Mesendoderm (in vitro differentiated cells): ENCODE measurements around the gene BEST2.

Experiments
- DNase-seq: peaks from one replicate; pipeline ENCODE4 v3.0.0; 2013
- H2AK5ac ChIP-seq: 2 replicates; pipeline ENCODE4 v1.6.1; 2013; ENCODE audit warnings: low read length, inconsistent platforms
- H2BK120ac ChIP-seq: 2 replicates; pipeline ENCODE4 v1.6.1; 2013; ENCODE audit warnings: low read depth, mild to moderate bottlenecking, low read length, moderate library complexity, mixed read lengths
- H2BK15ac ChIP-seq: replicated peaks from 2 replicates; pipeline ENCODE4 v1.6.1; 2013; ENCODE audit warnings: low read depth, mild to moderate bottlenecking, moderate library complexity
- H2BK5ac ChIP-seq: 2 replicates; pipeline ENCODE4 v1.6.1; 2013; ENCODE audit warnings: low read length, inconsistent platforms
- H3K18ac ChIP-seq: 2 replicates; pipeline ENCODE4 v1.6.1; 2013; ENCODE audit warnings: mild to moderate bottlenecking, low read length, mixed read lengths
- H3K23ac ChIP-seq: one replicate; pipeline ENCODE4 v1.6.1; 2013; ENCODE audit warnings: low read length
- H3K27ac ChIP-seq: 2 replicates; pipeline ENCODE4 v1.5.1; 2013; ENCODE audit warnings: low read depth, mild to moderate bottlenecking, inconsistent platforms, low read length, moderate library complexity
- H3K27me3 ChIP-seq: 2 replicates; pipeline ENCODE4 v1.6.1; 2013; ENCODE audit warnings: low read length, control low read depth, mild to moderate bottlenecking, inconsistent platforms; ENCODE audit not compliant: insufficient read depth, poor library complexity
- H3K36me3 ChIP-seq: 2 replicates; pipeline ENCODE4 v1.6.1; 2013; ENCODE audit warnings: low read length, inconsistent platforms; ENCODE audit not compliant: control insufficient read depth, insufficient read depth
- H3K4ac ChIP-seq: one replicate; pipeline ENCODE4 v1.6.1; 2013; ENCODE audit warnings: low read depth, mild to moderate bottlenecking, low read length, moderate library complexity
- H3K4me1 ChIP-seq: 2 replicates; pipeline ENCODE4 v1.6.1; 2013; ENCODE audit warnings: low read depth, low read length, inconsistent platforms; ENCODE audit not compliant: control insufficient read depth
- H3K4me2 ChIP-seq: 2 replicates; pipeline ENCODE4 v1.6.1; 2013; ENCODE audit warnings: low read length
- H3K4me3 ChIP-seq: 2 replicates; pipeline ENCODE4 v1.5.1; 2013; ENCODE audit warnings: mild to moderate bottlenecking, low read length
- H3K56ac ChIP-seq: one replicate; pipeline ENCODE4 v1.6.1; 2013; ENCODE audit warnings: low read length
- H3K79me1 ChIP-seq: 2 replicates; pipeline ENCODE4 v1.6.1; 2013; ENCODE audit warnings: low read length, inconsistent platforms
- H3K79me2 ChIP-seq: 2 replicates; pipeline ENCODE4 v1.6.1; 2013; ENCODE audit warnings: mild to moderate bottlenecking, low read length; ENCODE audit not compliant: control insufficient read depth, insufficient read depth
- H3K9ac ChIP-seq: 2 replicates; pipeline ENCODE4 v1.6.1; 2013; ENCODE audit warnings: low read length, inconsistent platforms
- H4K5ac ChIP-seq: one replicate; pipeline ENCODE4 v1.6.1; 2013; ENCODE audit warnings: low read length
- H4K8ac ChIP-seq: one replicate; pipeline ENCODE4 v1.6.1; 2013; ENCODE audit warnings: low read depth, mild to moderate bottlenecking, control low read depth, low read length, moderate library complexity
- WGBS: extraction: QIAGEN DNeasy Blood & Tissue Kit; methylation state at CpG from one replicate; pipeline ENCODE4 v1.1.7; 2013; ENCODE audit warnings: low lambda C conversion rate, missing lambda C conversion rate; ENCODE audit not compliant: insufficient coverage; ENCODE audit errors: extremely low coverage; 5-methylcytosine and 5-hydroxymethylcytosine counted together

Gene BEST2

DNA sequence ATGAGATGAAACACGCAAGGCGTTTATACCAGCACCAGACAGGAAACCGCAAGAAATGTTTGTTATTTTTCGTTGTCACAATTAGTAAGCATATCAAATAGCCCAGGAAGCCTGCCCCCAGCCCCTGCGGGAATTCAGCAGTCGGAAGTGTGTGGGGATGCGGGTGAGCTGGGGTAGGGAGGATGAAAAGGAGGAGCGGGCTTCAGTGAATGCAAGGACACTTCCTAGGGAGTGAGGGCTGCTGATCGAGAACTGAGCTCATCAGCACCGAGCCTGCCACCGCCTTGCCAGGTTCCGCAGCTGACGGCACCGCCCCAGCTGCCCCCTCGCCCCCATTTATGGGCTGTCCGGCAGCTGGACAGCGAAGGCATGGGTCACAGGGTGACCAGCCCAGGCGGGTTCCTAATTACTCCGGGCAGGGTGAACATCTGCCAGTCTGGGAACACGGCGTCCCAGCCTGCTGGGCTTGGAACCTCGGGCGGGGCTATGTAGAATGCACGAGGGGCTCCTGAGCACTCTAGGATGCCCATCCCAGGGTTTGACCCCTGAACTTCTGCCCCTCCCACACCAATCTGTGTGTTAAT, 1.6 kb upstream of the BEST2 start:
- H3K18ac ChIP-seq, result no peak overlapping the region
- H3K23ac ChIP-seq, result no peak overlapping the region
- no peak overlapping the region for H4K5ac ChIP-seq
- H2BK5ac ChIP-seq, result no peak overlapping the region
- H3K79me1 ChIP-seq, result no peaks in the 10 kb centered on the region
- no peaks in the 10 kb centered on the region for H3K27me3 ChIP-seq
- H3K79me2 ChIP-seq, result no peaks in the 10 kb centered on the region
- no peak overlapping the region for H3K4me3 ChIP-seq
- H3K27ac ChIP-seq, result no peak overlapping the region
- no peak overlapping the region for H2BK120ac ChIP-seq
- H4K8ac ChIP-seq, result no peak overlapping the region
- no peak overlapping the region for H2BK15ac ChIP-seq
- H2AK5ac ChIP-seq, result no peak overlapping the region
- H3K4me1 ChIP-seq, result no peaks in the 10 kb centered on the region
- peaks cover 7% of the 10 kb centered on the region for H3K36me3 ChIP-seq
- WGBS, result no CpG with 5 or more reads among the region's 24 CpGs
- DNase-seq, result no peak
- no peak overlapping the region for H3K56ac ChIP-seq
- no peak overlapping the region for H3K4ac ChIP-seq
- no peak overlapping the region for H3K4me2 ChIP-seq
- no peak overlapping the region for H3K9ac ChIP-seq

DNA sequence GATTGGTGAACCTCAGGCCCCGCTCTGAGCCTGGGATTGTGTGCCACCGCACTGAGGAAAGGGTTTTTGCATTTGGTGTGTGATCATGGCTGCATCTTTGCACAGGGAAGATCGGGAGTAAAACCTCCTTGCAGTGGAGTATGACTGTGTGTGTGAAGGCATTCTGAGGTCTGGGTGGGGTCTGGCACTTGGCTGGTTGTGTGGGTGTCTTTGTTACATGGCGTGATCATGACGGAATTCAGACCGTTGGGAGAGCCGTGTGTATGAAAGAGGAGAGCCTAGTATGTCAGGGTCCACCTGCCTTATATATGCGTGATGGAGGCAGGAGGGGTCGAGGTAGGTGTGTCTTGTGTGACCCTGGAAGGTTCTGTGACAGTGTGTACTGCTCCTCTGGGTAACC, 740 bp upstream of the BEST2 start:
- Histone ChIP-seq H3K36me3 (peaks cover 5% of the 10 kb centered on the region), H3K79me1 (no peaks in the 10 kb centered on the region), H2BK5ac (no peak overlapping the region), H3K18ac (no peak overlapping the region), H3K4me3 (no peak overlapping the region), H3K23ac (peak overlapping the region; percentile 24), H3K4me1 (no peaks in the 10 kb centered on the region), H2BK15ac (no peak overlapping the region), H2AK5ac (no peak overlapping the region), H3K9ac (no peak overlapping the region), H3K27me3 (no peaks in the 10 kb centered on the region), H3K79me2 (no peaks in the 10 kb centered on the region), H3K4me2 (no peak overlapping the region), H2BK120ac (no peak overlapping the region), H4K5ac (no peak overlapping the region), H4K8ac (no peak overlapping the region), H3K4ac (no peak overlapping the region), H3K27ac (no peak overlapping the region), H3K56ac (no peak overlapping the region)
- DNase-seq, result no peak
- WGBS, result no CpG with 5 or more reads among the region's 9 CpGs

DNA sequence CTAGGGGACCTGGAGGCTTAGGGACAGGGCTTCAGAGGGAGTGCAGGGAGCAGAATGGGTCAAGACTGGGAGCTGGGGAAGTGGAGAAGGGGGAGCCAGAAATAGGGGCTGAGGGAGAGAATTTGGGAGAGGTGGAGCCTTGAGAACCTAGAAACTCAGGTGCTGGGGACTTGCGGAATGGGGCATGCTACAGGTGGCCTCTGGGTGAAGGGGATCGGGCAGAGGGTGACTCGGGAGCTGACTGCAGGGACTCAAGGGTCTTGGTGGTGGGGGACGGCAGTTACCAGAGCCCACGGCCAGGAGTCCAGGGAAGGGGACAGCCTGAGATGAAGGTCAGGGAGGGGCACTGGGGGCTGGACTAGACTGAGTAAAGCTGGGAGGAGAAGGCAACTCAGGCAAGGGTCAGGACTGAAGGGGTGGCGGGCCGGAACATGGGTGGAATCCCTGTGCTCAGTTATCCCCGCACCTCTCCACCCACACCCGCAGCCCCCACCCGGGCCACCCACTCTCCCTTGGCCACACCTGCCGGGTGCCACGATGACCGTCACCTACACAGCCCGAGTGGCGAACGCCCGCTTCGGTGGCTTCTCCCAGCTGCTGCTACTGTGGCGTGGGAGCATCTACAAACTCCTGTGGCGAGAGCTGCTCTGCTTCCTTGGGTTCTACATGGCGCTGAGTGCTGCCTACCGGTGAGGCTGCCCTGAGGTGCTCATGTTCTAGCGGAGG, 628 bp downstream of the BEST2 start:
- H3K18ac ChIP-seq, result no peak overlapping the region
- H2BK120ac ChIP-seq, result no peak overlapping the region
- no peaks in the 10 kb centered on the region for H3K79me2 ChIP-seq
- H2BK5ac ChIP-seq, result no peak overlapping the region
- H3K4me1 ChIP-seq, result no peaks in the 10 kb centered on the region
- H3K4me3 ChIP-seq, result no peak overlapping the region
- no peak overlapping the region for H4K5ac ChIP-seq
- H3K23ac ChIP-seq, result no peak overlapping the region
- H4K8ac ChIP-seq, result no peak overlapping the region
- no peak overlapping the region for H2BK15ac ChIP-seq
- WGBS, result no CpG with 5 or more reads among the region's 23 CpGs
- no peak overlapping the region for H2AK5ac ChIP-seq
- no peaks in the 10 kb centered on the region for H3K79me1 ChIP-seq
- H3K4me2 ChIP-seq, result no peak overlapping the region
- no peak overlapping the region for H3K9ac ChIP-seq
- peak overlapping the region; percentile 17 for H3K56ac ChIP-seq
- no peak overlapping the region for H3K27ac ChIP-seq
- no peak for DNase-seq
- H3K36me3 ChIP-seq, result peaks cover 5% of the 10 kb centered on the region
- H3K4ac ChIP-seq, result no peak overlapping the region
- H3K27me3 ChIP-seq, result no peaks in the 10 kb centered on the region

DNA sequence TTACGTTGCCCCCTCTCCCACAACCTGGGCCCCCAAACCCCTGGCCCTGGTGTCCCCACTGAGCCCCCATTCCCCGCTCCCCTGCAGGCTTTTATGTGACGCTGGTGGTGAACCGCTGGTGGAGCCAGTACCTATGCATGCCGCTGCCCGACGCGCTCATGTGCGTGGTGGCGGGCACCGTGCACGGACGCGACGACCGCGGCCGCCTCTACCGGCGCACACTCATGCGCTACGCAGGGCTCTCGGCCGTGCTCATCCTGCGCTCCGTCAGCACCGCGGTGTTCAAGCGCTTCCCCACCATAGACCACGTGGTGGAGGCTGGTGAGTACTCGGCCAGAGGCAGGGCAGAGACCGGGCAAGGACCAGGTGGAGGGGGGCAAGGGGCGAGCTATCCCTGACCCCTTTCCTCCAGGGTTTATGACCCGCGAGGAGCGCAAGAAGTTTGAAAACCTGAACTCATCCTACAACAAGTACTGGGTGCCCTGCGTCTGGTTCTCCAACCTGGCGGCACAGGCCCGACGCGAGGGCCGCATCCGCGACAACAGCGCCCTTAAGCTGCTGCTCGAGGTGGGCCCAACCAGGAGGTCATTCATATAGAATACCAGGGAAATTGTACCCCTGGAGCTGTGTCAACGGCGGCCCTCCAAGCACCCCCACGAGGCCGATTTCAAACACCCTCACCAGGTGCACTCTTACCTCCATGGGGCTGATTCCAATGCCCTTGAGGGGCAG, 3.0 kb downstream of the BEST2 start:
- H3K79me1 ChIP-seq, result no peaks in the 10 kb centered on the region
- no peak overlapping the region for H4K5ac ChIP-seq
- no CpG with 5 or more reads among the region's 50 CpGs for WGBS
- H3K4me2 ChIP-seq, result no peak overlapping the region
- no peak overlapping the region for H3K27ac ChIP-seq
- no peak overlapping the region for H2AK5ac ChIP-seq
- H3K4me1 ChIP-seq, result no peaks in the 10 kb centered on the region
- H3K56ac ChIP-seq, result no peak overlapping the region
- H2BK15ac ChIP-seq, result no peak overlapping the region
- no peak overlapping the region for H4K8ac ChIP-seq
- no peak overlapping the region for H3K23ac ChIP-seq
- no peak overlapping the region for H3K4ac ChIP-seq
- DNase-seq, result no peak
- no peaks in the 10 kb centered on the region for H3K79me2 ChIP-seq
- no peak overlapping the region for H3K9ac ChIP-seq
- no peaks in the 10 kb centered on the region for H3K27me3 ChIP-seq
- no peak overlapping the region for H2BK5ac ChIP-seq
- H3K18ac ChIP-seq, result no peak overlapping the region
- no peak overlapping the region for H2BK120ac ChIP-seq
- H3K36me3 ChIP-seq, result no peaks in the 10 kb centered on the region
- H3K4me3 ChIP-seq, result no peak overlapping the region

DNA sequence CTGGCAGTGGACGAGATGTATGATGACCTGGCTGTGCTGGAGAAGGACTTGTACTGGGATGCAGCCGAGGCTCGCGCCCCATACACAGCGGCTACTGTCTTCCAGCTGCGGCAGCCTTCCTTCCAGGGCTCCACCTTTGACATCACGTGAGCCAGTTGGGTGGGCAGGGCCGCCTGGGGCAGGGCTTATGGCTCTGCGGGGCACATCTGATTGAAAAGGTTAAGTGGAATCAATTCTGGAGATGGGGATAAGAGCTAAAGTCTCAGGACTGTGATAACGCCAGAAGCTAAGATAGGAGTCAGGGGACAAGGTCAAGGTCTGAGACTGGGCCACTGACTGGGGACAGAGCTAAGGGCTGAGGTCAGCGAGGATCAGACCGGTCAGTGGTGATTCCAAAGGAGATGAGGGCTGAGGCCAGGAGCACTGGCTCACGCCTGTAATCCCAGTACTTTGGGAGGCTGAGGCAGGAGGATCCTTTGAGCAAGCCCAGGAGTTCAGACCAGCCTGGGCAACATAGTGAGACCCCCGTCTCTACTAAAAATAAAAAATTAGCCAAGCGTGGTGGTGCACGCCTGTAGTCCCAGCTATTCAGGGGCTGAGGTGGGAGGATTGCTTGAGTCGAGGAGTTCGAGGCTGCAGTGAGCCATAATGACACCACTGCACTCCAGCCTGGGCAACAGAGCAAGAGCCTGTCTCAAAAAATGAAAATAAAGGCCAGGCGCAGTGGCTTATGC, 4.7 kb downstream of the BEST2 start:
- Histone ChIP-seq H2BK120ac (no peak overlapping the region), H3K79me1 (no peaks in the 10 kb centered on the region), H3K36me3 (no peaks in the 10 kb centered on the region), H2BK5ac (no peak overlapping the region), H2AK5ac (no peak overlapping the region), H3K79me2 (no peaks in the 10 kb centered on the region), H2BK15ac (no peak overlapping the region), H3K27me3 (no peaks in the 10 kb centered on the region), H4K8ac (no peak overlapping the region), H3K56ac (no peak overlapping the region), H3K4me3 (no peak overlapping the region), H3K4me2 (no peak overlapping the region), H3K9ac (no peak overlapping the region), H4K5ac (no peak overlapping the region), H3K18ac (no peak overlapping the region), H3K23ac (no peak overlapping the region), H3K4me1 (no peaks in the 10 kb centered on the region), H3K4ac (no peak overlapping the region), H3K27ac (no peak overlapping the region)
- no peak for DNase-seq
- no CpG with 5 or more reads among the region's 19 CpGs for WGBS
